ENCODE measurements around the gene AGMO. TPM values are rescaled to one million over a fixed set of nuclear protein-coding genes. Genes with fewer than 3 reads are reported as not detected.

Gene AGMO
- total and polyA plus RNA-seq, 4 donors, result 21.6 to 46.6 (median 31.6) TPM

DNA sequence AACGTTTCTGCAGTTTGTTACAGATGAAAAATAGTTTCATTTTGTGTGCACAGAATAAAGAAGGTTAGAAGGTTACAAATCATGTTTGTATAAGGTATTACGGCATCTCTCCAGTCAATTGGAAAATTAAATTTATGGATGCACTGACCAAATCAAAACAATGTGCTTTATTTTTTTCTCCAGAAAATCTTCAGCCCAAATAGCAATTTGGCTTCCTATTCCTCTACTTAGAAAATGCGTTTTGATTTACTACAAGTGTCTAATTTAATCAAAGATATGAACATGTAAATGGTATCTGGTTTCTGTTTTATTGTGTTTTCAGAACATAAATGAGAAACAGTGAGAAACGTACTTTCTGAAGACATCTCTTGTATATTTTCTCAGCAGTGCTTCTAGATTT is 63.4 kb downstream of the AGMO start:
- DNase-seq (ENCODE audit: low spot score), result no peak
- Histone ChIP-seq H3K27me3 (ENCODE audit: control insufficient read depth in 4 of 4, insufficient read depth in 4 of 4, low read length in 3 of 4) (no peaks in the 10 kb centered on the region), H3K36me3 (ENCODE audit: control insufficient read depth in 4 of 4, insufficient read depth in 3 of 4, low read depth in 1 of 4, low read length in 3 of 4) (no peaks in the 10 kb centered on the region), H3K4me1 (ENCODE audit: control insufficient read depth in 4 of 4, insufficient read depth in 4 of 4, low read length in 3 of 4) (no peaks in the 10 kb centered on the region), H3K27ac (ENCODE audit: low read depth in 1 of 2, low read length in 2 of 2) (no peak overlapping the region), H3K4me3 (ENCODE audit: low read depth in 1 of 3, low read length in 3 of 3) (no peak overlapping the region), H3K9me3 (ENCODE audit: control insufficient read depth in 4 of 4, low read length in 3 of 4) (no peaks in the 10 kb centered on the region), H3K9ac (ENCODE audit: low read depth in 1 of 2, low read length in 2 of 2) (no peak overlapping the region)
- 69% methylated on average over 4 of the region's 4 CpGs for WGBS
- TF ChIP-seq, protein P1, sequence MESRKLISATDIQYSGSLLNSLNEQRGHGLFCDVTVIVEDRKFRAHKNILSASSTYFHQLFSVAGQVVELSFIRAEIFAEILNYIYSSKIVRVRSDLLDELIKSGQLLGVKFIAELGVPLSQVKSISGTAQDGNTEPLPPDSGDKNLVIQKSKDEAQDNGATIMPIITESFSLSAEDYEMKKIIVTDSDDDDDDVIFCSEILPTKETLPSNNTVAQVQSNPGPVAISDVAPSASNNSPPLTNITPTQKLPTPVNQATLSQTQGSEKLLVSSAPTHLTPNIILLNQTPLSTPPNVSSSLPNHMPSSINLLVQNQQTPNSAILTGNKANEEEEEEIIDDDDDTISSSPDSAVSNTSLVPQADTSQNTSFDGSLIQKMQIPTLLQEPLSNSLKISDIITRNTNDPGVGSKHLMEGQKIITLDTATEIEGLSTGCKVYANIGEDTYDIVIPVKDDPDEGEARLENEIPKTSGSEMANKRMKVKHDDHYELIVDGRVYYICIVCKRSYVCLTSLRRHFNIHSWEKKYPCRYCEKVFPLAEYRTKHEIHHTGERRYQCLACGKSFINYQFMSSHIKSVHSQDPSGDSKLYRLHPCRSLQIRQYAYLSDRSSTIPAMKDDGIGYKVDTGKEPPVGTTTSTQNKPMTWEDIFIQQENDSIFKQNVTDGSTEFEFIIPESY (IDR thresholded peaks at IDR 0.05), result no peak
- TF ChIP-seq, protein P2, sequence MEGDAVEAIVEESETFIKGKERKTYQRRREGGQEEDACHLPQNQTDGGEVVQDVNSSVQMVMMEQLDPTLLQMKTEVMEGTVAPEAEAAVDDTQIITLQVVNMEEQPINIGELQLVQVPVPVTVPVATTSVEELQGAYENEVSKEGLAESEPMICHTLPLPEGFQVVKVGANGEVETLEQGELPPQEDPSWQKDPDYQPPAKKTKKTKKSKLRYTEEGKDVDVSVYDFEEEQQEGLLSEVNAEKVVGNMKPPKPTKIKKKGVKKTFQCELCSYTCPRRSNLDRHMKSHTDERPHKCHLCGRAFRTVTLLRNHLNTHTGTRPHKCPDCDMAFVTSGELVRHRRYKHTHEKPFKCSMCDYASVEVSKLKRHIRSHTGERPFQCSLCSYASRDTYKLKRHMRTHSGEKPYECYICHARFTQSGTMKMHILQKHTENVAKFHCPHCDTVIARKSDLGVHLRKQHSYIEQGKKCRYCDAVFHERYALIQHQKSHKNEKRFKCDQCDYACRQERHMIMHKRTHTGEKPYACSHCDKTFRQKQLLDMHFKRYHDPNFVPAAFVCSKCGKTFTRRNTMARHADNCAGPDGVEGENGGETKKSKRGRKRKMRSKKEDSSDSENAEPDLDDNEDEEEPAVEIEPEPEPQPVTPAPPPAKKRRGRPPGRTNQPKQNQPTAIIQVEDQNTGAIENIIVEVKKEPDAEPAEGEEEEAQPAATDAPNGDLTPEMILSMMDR (IDR thresholded peaks at IDR 0.05; ENCODE audit: low read depth, low read length, missing input control), result no peak
- TF ChIP-seq YY1 (IDR thresholded peaks at IDR 0.05) (no peak), TAF1 (conservative IDR thresholded peaks at IDR 0.05) (no peak), FOXA2 (IDR thresholded peaks at IDR 0.05) (no peak), FOXA1 (IDR thresholded peaks at IDR 0.05) (no peak), HNF4A (conservative IDR thresholded peaks at IDR 0.05) (no peak), GABPA (IDR thresholded peaks at IDR 0.05 in 1 of 2, conservative IDR thresholded peaks at IDR 0.05 in 1 of 2) (no peak), HNF4G (IDR thresholded peaks at IDR 0.05) (no peak), RXRA (IDR thresholded peaks at IDR 0.05) (no peak)
- TF ChIP-seq, protein P3, sequence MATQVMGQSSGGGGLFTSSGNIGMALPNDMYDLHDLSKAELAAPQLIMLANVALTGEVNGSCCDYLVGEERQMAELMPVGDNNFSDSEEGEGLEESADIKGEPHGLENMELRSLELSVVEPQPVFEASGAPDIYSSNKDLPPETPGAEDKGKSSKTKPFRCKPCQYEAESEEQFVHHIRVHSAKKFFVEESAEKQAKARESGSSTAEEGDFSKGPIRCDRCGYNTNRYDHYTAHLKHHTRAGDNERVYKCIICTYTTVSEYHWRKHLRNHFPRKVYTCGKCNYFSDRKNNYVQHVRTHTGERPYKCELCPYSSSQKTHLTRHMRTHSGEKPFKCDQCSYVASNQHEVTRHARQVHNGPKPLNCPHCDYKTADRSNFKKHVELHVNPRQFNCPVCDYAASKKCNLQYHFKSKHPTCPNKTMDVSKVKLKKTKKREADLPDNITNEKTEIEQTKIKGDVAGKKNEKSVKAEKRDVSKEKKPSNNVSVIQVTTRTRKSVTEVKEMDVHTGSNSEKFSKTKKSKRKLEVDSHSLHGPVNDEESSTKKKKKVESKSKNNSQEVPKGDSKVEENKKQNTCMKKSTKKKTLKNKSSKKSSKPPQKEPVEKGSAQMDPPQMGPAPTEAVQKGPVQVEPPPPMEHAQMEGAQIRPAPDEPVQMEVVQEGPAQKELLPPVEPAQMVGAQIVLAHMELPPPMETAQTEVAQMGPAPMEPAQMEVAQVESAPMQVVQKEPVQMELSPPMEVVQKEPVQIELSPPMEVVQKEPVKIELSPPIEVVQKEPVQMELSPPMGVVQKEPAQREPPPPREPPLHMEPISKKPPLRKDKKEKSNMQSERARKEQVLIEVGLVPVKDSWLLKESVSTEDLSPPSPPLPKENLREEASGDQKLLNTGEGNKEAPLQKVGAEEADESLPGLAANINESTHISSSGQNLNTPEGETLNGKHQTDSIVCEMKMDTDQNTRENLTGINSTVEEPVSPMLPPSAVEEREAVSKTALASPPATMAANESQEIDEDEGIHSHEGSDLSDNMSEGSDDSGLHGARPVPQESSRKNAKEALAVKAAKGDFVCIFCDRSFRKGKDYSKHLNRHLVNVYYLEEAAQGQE (IDR thresholded peaks at IDR 0.05), result no peak

DNA sequence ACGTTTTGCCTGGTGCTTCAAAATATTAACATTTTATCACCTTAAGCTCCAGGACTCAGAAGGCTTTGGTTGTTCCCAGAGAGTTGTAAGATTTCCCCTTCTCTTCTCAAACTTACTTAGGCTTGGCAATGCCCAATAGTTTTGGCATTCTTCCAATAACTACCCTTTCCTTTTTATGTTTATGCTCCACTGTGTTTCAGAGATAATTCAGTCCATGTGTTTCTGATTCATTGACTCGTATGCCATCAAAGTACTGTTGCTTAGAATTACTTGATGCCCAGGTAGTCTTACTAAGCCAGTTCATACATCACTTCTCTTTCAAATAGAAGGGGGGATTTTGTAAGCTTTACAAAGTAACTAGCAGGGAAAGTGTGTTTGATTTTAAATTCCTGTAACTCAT is 66.6 kb downstream of the AGMO start:
- no peak for DNase-seq (ENCODE audit: low spot score)
- 78% methylated on average over 2 of the region's 2 CpGs for WGBS
- TF ChIP-seq SP1 (IDR thresholded peaks at IDR 0.05) (no peak), HNF4A (conservative IDR thresholded peaks at IDR 0.05) (no peak), NR2F2 (IDR thresholded peaks at IDR 0.05) (no peak), HNF4G (IDR thresholded peaks at IDR 0.05) (no peak), FOXA2 (IDR thresholded peaks at IDR 0.05) (no peak), FOXA1 (IDR thresholded peaks at IDR 0.05) (no peak), YY1 (IDR thresholded peaks at IDR 0.05) (no peak), JUND (IDR thresholded peaks at IDR 0.05) (no peak), GABPA (IDR thresholded peaks at IDR 0.05 in 1 of 2, conservative IDR thresholded peaks at IDR 0.05 in 1 of 2) (no peak), RXRA (IDR thresholded peaks at IDR 0.05) (no peak), TAF1 (conservative IDR thresholded peaks at IDR 0.05) (no peak)
- TF ChIP-seq, protein P4, sequence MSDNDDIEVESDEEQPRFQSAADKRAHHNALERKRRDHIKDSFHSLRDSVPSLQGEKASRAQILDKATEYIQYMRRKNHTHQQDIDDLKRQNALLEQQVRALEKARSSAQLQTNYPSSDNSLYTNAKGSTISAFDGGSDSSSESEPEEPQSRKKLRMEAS (IDR thresholded peaks at IDR 0.05), result no peak
- TF ChIP-seq, protein P1 (IDR thresholded peaks at IDR 0.05), result no peak
- TF ChIP-seq, protein P3 (IDR thresholded peaks at IDR 0.05), result no peak
- TF ChIP-seq, protein P2 (IDR thresholded peaks at IDR 0.05; ENCODE audit: low read depth, low read length, missing input control), result no peak

More for the DNA sequence above, 66.6 kb downstream of the AGMO start:
- no peaks in the 10 kb centered on the region for H3K36me3 ChIP-seq (ENCODE audit: control insufficient read depth in 4 of 4, insufficient read depth in 3 of 4, low read depth in 1 of 4, low read length in 3 of 4)
- H3K4me3 ChIP-seq (ENCODE audit: low read depth in 1 of 3, low read length in 3 of 3), result no peak overlapping the region
- no peaks in the 10 kb centered on the region for H3K27me3 ChIP-seq (ENCODE audit: control insufficient read depth in 4 of 4, insufficient read depth in 4 of 4, low read length in 3 of 4)
- H3K4me1 ChIP-seq (ENCODE audit: control insufficient read depth in 4 of 4, insufficient read depth in 4 of 4, low read length in 3 of 4), result no peaks in the 10 kb centered on the region
- no peak overlapping the region for H3K27ac ChIP-seq (ENCODE audit: low read depth in 1 of 2, low read length in 2 of 2)
- H3K9me3 ChIP-seq (ENCODE audit: control insufficient read depth in 4 of 4, low read length in 3 of 4), result no peaks in the 10 kb centered on the region
- no peak overlapping the region for H3K9ac ChIP-seq (ENCODE audit: low read depth in 1 of 2, low read length in 2 of 2)

All from liver (tissue), 9 donors.